Body of pancreas (tissue), 4 donors: ENCODE results near the gene WNT3. TPM values are rescaled to one million over a fixed set of nuclear protein-coding genes. Genes with fewer than 3 reads are reported as not detected.

Source experiments
- ATAC-seq: fragments of 150-250 bp; one replicate; pipeline ENCODE4 v1.9.1; 2016
- DNase-seq, 4 donors: peaks; one replicate each; pipeline ENCODE4 v3.0.0-alpha.2; 2019
- H3K27ac ChIP-seq, 4 donors: fragments of 200-600 bp; sonication (generic); 1 replicate in 3 of 4; 2 replicates in 1 of 4; pipeline versions ENCODE4 v1.5.1 to v1.6.1; 2016 to 2019; ENCODE audit warnings: mild to moderate bottlenecking in 1 of 4, mixed read lengths in 1 of 4, moderate library complexity in 1 of 4
- H3K27me3 ChIP-seq, 2 donors: fragments of 200-600 bp; sonication (generic); one replicate each; pipeline ENCODE4 v1.6.0; 2016; ENCODE audit warnings: mild to moderate bottlenecking in 1 of 2
- H3K36me3 ChIP-seq, 2 donors: fragments of 200-600 bp; sonication (generic); replicated peaks in 1 of 2; 2 replicates each; pipeline ENCODE4 v1.5.1; 2016; ENCODE audit warnings: low read depth in 2 of 2; ENCODE audit not compliant: insufficient read depth in 1 of 2
- H3K4me1 ChIP-seq: fragments of 200-600 bp; sonication (generic); one replicate; pipeline ENCODE4 v1.6.0; 2016
- H3K4me3 ChIP-seq, 2 donors: fragments of 200-600 bp; sonication (generic); 1 replicate in 1 of 2; 2 replicates in 1 of 2; pipeline ENCODE4 v1.5.1; 2016 to 2019
- H3K9me3 ChIP-seq, 3 donors: fragments of 200-600 bp; sonication (generic); 1 replicate in 2 of 3; 2 replicates in 1 of 3; pipeline ENCODE4 v1.5.1; 2016
- POLR2A ChIP-seq, 3 donors: fragments of 450-650 bp; IDR thresholded peaks; one replicate each; pipeline ENCODE4 v1.6.1; 2016; ENCODE audit warnings: antibody characterized with exemption in 3 of 3, mild to moderate bottlenecking in 2 of 3
- WGBS, 2 donors: methylation state at CpG; one replicate each; pipeline ENCODE4 v1.1.5; 2017; 5-methylcytosine and 5-hydroxymethylcytosine counted together
- intact Hi-C: fragments of 100-400 bp; cut with DNase I; formaldehyde crosslinking; loops from one replicate; pipeline ENCODE4 v1.15.1; 2023
- total RNA-seq, 2 donors: library from RNA; depleted of rRNA; stranded (reverse); fragments of >200 nt; gene quantifications; one replicate each; pipeline ENCODE4 v1.1.0, GENCODE V29; 2016
- TF ChIP-seq, protein P1 (sequence below), 7 experiments: fragments of 450-650 bp in 4 of 7; fragments of 200-600 bp in 3 of 7; sonication (generic) in 3 of 7; IDR thresholded peaks; one replicate each; pipeline ENCODE4 v1.5.1; 2016 to 2019; ENCODE audit warnings: antibody characterized with exemption in 7 of 7

Gene WNT3
- total RNA-seq, 2 donors from 2014 or later, result 0.26 to 1.6 TPM

DNA sequence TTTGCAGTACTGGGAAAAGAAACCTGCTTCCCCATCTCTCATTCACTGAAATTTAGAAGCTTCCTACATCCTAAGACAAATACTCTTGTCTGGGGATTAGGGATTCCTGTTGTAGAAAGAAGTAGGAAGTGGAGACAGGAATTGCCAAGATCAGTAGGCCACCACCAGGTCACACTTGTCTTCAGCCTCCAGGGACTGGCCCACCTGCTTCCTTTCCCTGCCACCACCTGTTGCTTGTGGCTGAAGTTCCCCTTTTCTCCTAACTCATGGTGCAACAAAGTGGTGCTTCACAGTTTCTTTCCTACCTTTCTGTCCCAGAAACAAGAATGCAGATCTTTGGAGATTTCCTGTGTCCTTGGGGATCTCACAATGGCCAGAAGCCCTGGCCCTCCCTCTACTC lies 82.4 kb downstream of the WNT3 start:
- DNase-seq (peak in 1 of 4 donors; percentile 45), ATAC-seq (no peak)
- intact Hi-C loops, result no loop called here
- no peaks in the 10 kb centered on the region for H3K9me3 ChIP-seq
- peaks cover 6% of the 10 kb centered on the region for H3K4me1 ChIP-seq
- H3K27me3 ChIP-seq, result no peaks in the 10 kb centered on the region
- H3K4me3 ChIP-seq, result no peak overlapping the region
- H3K27ac ChIP-seq, result no peak overlapping the region
- no peak for TF ChIP-seq POLR2A (IDR thresholded peaks at IDR 0.05)
- TF ChIP-seq, protein P1, sequence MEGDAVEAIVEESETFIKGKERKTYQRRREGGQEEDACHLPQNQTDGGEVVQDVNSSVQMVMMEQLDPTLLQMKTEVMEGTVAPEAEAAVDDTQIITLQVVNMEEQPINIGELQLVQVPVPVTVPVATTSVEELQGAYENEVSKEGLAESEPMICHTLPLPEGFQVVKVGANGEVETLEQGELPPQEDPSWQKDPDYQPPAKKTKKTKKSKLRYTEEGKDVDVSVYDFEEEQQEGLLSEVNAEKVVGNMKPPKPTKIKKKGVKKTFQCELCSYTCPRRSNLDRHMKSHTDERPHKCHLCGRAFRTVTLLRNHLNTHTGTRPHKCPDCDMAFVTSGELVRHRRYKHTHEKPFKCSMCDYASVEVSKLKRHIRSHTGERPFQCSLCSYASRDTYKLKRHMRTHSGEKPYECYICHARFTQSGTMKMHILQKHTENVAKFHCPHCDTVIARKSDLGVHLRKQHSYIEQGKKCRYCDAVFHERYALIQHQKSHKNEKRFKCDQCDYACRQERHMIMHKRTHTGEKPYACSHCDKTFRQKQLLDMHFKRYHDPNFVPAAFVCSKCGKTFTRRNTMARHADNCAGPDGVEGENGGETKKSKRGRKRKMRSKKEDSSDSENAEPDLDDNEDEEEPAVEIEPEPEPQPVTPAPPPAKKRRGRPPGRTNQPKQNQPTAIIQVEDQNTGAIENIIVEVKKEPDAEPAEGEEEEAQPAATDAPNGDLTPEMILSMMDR (IDR thresholded peaks at IDR 0.05), result no peak
- H3K36me3 ChIP-seq, result no peaks in the 10 kb centered on the region

DNA sequence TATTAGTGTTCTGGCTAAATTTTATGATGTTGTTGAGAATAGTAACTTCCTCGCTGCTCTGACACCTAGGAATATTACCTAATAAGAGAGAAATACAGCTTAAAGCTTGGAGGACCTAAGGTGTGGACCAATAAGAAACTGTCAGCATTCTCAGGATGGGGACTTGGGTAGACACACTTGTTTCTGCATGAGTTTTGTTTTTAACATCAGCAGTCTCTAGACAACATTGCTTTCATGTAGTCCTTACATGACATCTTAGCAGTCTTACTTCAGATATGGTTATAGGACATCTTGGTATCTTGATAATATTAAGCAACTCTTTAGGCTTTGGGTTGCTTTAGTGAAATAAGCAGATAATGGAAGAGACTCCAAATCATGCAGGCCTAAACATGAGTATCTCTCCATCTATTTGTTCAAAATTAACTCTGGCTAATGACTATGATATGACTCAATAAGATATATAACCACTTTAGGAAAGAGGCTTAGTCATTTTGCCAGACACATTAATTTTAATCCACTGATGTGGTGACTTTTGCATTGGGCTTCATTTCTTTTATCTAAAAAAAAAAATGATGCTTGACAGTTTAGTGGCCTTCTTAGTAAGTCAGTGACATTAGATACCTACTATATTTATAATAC lies 84.5 kb downstream of the WNT3 start:
- no peak for TF ChIP-seq POLR2A (IDR thresholded peaks at IDR 0.05)
- TF ChIP-seq, protein P1 (IDR thresholded peaks at IDR 0.05), result no peak
- peaks cover 11% of the 10 kb centered on the region for H3K4me1 ChIP-seq
- no peaks in the 10 kb centered on the region for H3K27me3 ChIP-seq
- intact Hi-C loops, result no loop called here
- no peak for DNase-seq
- no peaks in the 10 kb centered on the region for H3K36me3 ChIP-seq
- H3K9me3 ChIP-seq, result no peaks in the 10 kb centered on the region
- 96% methylated on average over 1 of the region's 1 CpG for WGBS, 2 donors
- no peak overlapping the region for H3K4me3 ChIP-seq
- no peak overlapping the region for H3K27ac ChIP-seq
- ATAC-seq, result no peak

DNA sequence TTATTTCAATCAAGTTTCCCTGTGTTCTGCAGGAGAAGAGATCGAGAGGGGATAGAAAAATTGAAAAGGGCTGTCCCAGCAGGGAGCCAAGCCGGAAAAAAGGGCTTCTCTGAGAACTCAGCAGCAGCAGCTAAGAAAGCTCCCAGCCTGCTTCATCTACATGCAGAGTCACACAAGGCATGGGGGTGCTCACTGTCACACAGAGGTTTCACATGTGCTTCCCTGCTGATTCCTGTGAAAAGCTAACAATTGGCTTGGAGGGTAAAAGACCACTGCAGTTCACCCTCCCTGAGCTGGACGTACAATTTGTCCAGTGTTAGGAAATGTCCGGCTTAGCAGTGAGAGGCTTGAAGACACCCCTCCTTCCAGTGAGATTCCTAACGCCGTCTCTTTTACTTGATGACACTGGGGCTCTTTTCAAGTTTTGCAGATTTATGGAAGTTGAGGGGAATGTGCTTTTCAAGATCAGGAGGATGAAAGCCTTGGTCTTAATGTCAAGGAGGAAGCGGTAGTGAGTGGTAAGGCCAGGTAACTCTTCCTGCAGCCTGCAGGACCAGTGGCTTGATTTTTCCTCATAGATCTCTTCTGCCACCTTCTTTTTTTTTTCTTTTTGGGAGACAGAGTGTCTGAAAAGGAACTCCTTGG lies 85.6 kb downstream of the WNT3 start:
- Histone ChIP-seq H3K4me1 (peaks cover 16% of the 10 kb centered on the region), H3K4me3 (no peak overlapping the region), H3K27me3 (no peaks in the 10 kb centered on the region), H3K27ac (no peak overlapping the region), H3K9me3 (no peaks in the 10 kb centered on the region), H3K36me3 (no peaks in the 10 kb centered on the region)
- DNase-seq (no peak), ATAC-seq (no peak)
- intact Hi-C loops, result no loop called here
- TF ChIP-seq POLR2A (IDR thresholded peaks at IDR 0.05), result no peak
- TF ChIP-seq, protein P1 (IDR thresholded peaks at IDR 0.05), result no peak
- 84 to 90% methylated on average over 7 of the region's 7 CpGs for WGBS, 2 donors

DNA sequence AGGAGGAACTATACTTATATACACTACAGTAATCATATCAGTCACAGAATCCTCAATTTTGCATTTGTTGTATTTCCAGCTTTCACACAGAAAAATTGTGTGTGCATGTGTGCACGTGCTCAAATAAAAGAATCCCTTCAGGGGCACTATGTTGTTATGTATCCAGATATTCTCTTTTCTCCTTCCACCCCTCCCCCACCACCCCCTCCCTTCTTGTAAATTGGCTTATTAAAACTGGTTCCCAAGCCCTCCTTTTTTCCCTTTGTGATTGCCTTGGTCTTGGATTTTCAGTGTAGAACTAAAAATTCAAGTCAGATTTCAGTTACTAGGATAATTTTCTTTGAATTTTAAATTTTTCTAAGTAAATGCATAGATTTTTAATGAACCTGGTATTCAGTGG lies 86.3 kb downstream of the WNT3 start:
- 100% methylated on average over 1 of the region's 1 CpG for WGBS, 2 donors

More for the DNA sequence above, 86.3 kb downstream of the WNT3 start:
- Histone ChIP-seq H3K27ac (no peak overlapping the region), H3K4me1 (peaks cover 20% of the 10 kb centered on the region), H3K4me3 (no peak overlapping the region), H3K27me3 (no peaks in the 10 kb centered on the region), H3K9me3 (no peaks in the 10 kb centered on the region), H3K36me3 (no peaks in the 10 kb centered on the region)
- ATAC-seq, result no peak
- TF ChIP-seq, protein P1 (IDR thresholded peaks at IDR 0.05), result no peak
- no peak for TF ChIP-seq POLR2A (IDR thresholded peaks at IDR 0.05)
- no peak for DNase-seq
- intact Hi-C loops, result no loop called here
